ENCODE measurements around the gene UBIAD1. TPM values are rescaled to one million over a fixed set of nuclear protein-coding genes. Genes with fewer than 3 reads are reported as not detected.
A peak's percentile ranks its signal among the peaks of the same experiment; 100 is the strongest.

Gene UBIAD1
- total RNA-seq, 1 donor from 2014 or later: 11.1 TPM

DNA sequence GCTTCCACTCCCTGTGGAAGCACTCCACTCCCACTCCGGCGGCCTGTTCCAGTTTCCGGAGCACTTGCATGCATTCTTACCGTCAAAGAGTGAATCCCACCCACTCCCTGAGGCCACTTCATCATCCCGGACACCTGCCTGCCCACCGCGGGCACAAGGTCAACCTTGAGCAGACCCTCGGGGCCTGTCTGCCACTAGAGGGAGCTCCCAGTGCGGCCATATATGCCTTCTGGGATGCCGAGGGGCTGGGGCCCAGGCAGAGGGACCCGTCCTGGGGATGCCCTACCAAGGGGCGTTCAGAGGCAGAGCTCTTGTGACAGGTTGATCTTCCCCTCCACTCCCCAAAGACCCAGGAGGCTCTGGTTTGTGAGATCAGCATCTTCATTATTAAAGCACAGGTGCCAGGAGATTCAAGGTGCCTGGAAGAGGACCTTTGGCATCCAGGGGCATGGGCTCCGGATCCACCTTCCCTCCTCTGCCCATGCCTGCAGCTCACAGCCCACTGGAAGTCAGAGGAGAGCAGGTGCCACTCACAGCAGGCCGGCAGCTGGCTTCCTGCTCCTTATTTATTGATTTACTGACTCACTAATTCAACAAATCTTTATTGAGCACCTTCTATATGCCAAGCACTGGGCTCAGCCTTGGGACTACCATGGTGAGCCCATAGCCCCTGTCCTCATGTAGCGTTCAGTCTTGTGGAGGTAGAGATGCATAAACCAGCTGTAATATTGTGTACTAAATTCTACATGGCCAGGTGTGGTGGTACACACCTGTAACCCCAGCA, 47.3 kb downstream of the UBIAD1 start:
- FAIRE-seq (no peak), DNase-seq (ENCODE audit: low read depth) (no peak)
- H3K4me3 ChIP-seq (ENCODE audit: low read depth, low read length): no peak overlapping the region
- TF ChIP-seq, protein P1, sequence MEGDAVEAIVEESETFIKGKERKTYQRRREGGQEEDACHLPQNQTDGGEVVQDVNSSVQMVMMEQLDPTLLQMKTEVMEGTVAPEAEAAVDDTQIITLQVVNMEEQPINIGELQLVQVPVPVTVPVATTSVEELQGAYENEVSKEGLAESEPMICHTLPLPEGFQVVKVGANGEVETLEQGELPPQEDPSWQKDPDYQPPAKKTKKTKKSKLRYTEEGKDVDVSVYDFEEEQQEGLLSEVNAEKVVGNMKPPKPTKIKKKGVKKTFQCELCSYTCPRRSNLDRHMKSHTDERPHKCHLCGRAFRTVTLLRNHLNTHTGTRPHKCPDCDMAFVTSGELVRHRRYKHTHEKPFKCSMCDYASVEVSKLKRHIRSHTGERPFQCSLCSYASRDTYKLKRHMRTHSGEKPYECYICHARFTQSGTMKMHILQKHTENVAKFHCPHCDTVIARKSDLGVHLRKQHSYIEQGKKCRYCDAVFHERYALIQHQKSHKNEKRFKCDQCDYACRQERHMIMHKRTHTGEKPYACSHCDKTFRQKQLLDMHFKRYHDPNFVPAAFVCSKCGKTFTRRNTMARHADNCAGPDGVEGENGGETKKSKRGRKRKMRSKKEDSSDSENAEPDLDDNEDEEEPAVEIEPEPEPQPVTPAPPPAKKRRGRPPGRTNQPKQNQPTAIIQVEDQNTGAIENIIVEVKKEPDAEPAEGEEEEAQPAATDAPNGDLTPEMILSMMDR (IDR thresholded peaks at IDR 0.05; ENCODE audit: insufficient read depth, low read length, severe bottlenecking): peak; percentile 70
- no peaks in the 10 kb centered on the region for H3K36me3 ChIP-seq (ENCODE audit: control insufficient read depth, insufficient read depth, low read length)
- no peaks in the 10 kb centered on the region for H3K27me3 ChIP-seq (ENCODE audit: control insufficient read depth, insufficient read depth, low read length)

DNA sequence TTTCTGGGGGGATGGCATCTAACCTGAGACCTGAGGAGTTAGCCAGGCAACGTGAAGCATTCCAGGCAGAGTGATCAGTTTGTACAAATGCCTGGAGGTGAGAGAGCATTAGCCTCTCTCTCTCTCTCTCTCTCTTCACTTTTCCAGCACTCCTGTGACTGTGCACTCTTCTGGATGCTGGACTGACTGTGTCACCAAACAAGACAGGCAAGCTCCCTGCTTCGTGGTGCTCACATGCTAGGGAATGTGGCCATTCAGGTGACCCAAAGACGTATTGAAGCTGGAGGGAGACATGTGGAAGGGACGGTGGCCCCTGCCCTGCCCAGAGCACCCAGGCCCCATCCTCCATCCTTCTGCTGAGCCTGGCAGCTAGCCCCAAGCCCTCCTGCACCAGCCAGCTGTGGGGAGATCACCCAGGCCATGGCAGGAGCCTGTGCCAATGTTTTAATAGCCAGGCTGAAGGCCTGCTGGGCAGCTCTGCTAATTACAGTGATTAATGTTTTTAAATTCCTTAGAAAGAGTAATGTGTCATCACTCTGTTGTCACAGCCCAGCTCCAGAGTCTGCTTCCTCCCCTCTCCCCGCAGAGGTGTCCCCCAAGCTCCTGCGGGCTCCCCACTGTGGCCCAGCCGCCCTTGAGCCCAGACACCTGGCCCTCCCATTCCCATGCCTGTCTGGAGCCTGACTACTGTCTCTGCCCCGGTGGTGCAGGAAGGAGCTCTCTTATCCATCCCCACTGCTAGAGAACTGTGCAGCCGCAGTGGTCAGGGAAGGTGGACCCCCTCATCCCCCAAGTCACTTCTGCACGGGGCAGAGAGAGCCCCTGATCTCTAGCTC, 48.9 kb downstream of the UBIAD1 start:
- H3K27me3 ChIP-seq (ENCODE audit: control insufficient read depth, insufficient read depth, low read length): no peaks in the 10 kb centered on the region
- no peaks in the 10 kb centered on the region for H3K36me3 ChIP-seq (ENCODE audit: control insufficient read depth, insufficient read depth, low read length)
- TF ChIP-seq, protein P1 (IDR thresholded peaks at IDR 0.05; ENCODE audit: insufficient read depth, low read length, severe bottlenecking): no peak
- FAIRE-seq (peak; percentile 83), DNase-seq (ENCODE audit: low read depth) (peak; percentile 51)
- H3K4me3 ChIP-seq (ENCODE audit: low read depth, low read length): no peak overlapping the region

DNA sequence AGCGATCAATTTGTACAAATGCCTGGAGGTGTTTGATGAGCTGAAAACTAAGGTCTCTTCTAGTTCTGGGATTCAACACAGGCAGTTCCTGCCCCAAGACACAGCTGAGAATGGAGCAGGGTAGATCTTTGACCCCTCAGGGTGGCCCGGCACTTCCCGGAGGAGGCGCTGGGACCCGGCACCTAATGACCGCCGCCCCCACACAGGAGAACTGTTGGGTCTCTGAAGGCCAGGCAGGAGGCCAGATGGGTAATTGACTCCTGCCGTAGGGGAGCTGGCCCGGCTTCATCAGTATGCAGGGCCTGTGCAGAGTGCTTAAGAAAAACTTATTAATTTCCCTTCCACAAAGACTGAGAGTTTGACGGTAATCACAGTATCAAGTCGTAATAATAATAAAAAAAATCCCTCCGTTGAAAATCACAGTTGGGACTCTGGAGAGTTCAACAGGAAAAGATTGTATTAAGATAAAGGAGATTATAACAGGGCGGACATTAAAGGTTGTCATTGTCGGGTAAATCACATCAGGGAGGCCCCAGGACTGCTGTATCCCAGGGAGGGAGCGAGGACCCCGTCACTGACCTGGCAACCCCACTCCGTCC, 51.7 kb downstream of the UBIAD1 start:
- DNase-seq (ENCODE audit: low read depth) (no peak), FAIRE-seq (no peak)
- Histone ChIP-seq H3K36me3 (ENCODE audit: control insufficient read depth, insufficient read depth, low read length) (no peaks in the 10 kb centered on the region), H3K4me3 (ENCODE audit: low read depth, low read length) (no peak overlapping the region), H3K27me3 (ENCODE audit: control insufficient read depth, insufficient read depth, low read length) (peaks cover 1% of the 10 kb centered on the region)
- TF ChIP-seq, protein P1 (IDR thresholded peaks at IDR 0.05; ENCODE audit: insufficient read depth, low read length, severe bottlenecking): no peak

DNA sequence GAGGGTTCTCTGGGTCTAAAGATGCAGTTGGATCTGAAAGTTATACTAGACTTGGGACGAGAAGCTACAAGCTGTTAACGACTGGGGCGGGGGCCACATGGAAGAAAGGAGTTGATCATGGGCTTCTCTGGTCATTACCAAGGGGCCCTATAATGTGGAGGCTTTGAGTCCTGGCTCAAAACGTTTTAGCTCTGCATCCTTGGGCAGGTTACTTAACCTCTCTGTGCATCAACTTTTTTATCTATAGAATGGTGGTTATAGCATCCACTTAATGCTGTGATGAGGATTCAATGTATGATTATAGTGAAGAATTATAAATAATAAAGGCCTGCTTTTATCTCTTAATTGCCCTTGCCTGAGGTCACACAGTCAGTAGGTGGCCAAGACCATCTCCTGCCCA, 53.1 kb downstream of the UBIAD1 start:
- no peak overlapping the region for H3K4me3 ChIP-seq (ENCODE audit: low read depth, low read length)
- DNase-seq (ENCODE audit: low read depth) (no peak), FAIRE-seq (no peak)
- TF ChIP-seq, protein P1 (IDR thresholded peaks at IDR 0.05; ENCODE audit: insufficient read depth, low read length, severe bottlenecking): no peak
- H3K36me3 ChIP-seq (ENCODE audit: control insufficient read depth, insufficient read depth, low read length): no peaks in the 10 kb centered on the region
- H3K27me3 ChIP-seq (ENCODE audit: control insufficient read depth, insufficient read depth, low read length): peaks cover 1% of the 10 kb centered on the region

DNA sequence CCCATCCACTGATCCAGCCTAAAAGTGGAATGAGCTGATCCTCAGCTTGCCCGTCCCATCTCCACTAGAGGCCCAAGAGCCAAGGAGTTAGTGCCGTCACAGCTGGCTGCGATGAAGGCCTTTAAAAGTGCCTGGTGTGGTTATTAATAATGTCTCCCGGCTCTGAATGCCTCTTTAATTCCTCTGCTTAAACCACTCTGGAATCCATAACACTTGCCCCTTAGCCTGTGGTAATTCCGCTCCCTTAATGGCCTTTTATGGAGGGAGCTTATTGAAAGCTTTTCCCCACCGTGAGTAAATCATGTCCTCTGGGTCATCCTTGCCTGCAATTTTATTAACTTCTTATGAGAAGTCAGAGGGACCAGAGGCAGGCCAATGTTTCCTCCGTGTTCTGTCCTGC, 55.4 kb downstream of the UBIAD1 start:
- Histone ChIP-seq H3K27me3 (ENCODE audit: control insufficient read depth, insufficient read depth, low read length) (peaks cover 1% of the 10 kb centered on the region), H3K36me3 (ENCODE audit: control insufficient read depth, insufficient read depth, low read length) (no peaks in the 10 kb centered on the region), H3K4me3 (ENCODE audit: low read depth, low read length) (no peak overlapping the region)
- FAIRE-seq: no peak
- TF ChIP-seq, protein P1 (IDR thresholded peaks at IDR 0.05; ENCODE audit: insufficient read depth, low read length, severe bottlenecking): no peak
- DNase-seq (ENCODE audit: low read depth): no peak

Measured in bronchial epithelial cell (primary cell).